ENCODE results near the gene KCNQ5.

KCNQ5 gene

GRCh38 chr6:72820906-72821305, 199.0 kb downstream of the KCNQ5 start:
- H3K36me3 ChIP-seq (replicated peaks) = no peaks in the 10 kb centered on the region
- no peak for DNase-seq (ENCODE audit: low spot score in 2 of 2)
- no peaks in the 10 kb centered on the region for H3K27me3 ChIP-seq (ENCODE audit: low read depth)
- in situ Hi-C loops (cut with MboI; ENCODE audit: low sequenced_read_pairs) = no loop called here
- no peak overlapping the region for H3K4me3 ChIP-seq
- no peaks in the 10 kb centered on the region for H3K9me3 ChIP-seq
- H3K4me1 ChIP-seq = no peaks in the 10 kb centered on the region

- Histone ChIP-seq H3K4me3 (no peak overlapping the region), H3K9me3 (no peaks in the 10 kb centered on the region), H3K27me3 (ENCODE audit: low read depth) (no peaks in the 10 kb centered on the region), H3K4me1 (no peaks in the 10 kb centered on the region), H3K36me3 (replicated peaks) (no peaks in the 10 kb centered on the region)
- in situ Hi-C loops (cut with MboI; ENCODE audit: low sequenced_read_pairs) = no loop called here
- DNase-seq (ENCODE audit: low spot score in 2 of 2) = no peak
Measured at GRCh38 chr6:72822023-72822422, 200.2 kb downstream of the KCNQ5 start.

- Histone ChIP-seq H3K36me3 (replicated peaks) (no peaks in the 10 kb centered on the region), H3K4me3 (no peak overlapping the region), H3K4me1 (no peaks in the 10 kb centered on the region), H3K27me3 (ENCODE audit: low read depth) (no peaks in the 10 kb centered on the region), H3K9me3 (no peaks in the 10 kb centered on the region)
- in situ Hi-C loops (cut with MboI; ENCODE audit: low sequenced_read_pairs) = no loop called here
- DNase-seq (ENCODE audit: low spot score in 2 of 2) = no peak
Measured at GRCh38 chr6:72822691-72823090, 200.8 kb downstream of the KCNQ5 start.

GRCh38 chr6:72824833-72825232, 203.0 kb downstream of the KCNQ5 start:
- Histone ChIP-seq H3K36me3 (replicated peaks) (no peaks in the 10 kb centered on the region), H3K27me3 (ENCODE audit: low read depth) (no peaks in the 10 kb centered on the region), H3K4me1 (no peaks in the 10 kb centered on the region), H3K9me3 (no peaks in the 10 kb centered on the region), H3K4me3 (no peak overlapping the region)
- no peak for DNase-seq (ENCODE audit: low spot score in 2 of 2)
- in situ Hi-C loops (cut with MboI; ENCODE audit: low sequenced_read_pairs) = no loop called here

GRCh38 chr6:72825315-72825911, 203.5 kb downstream of the KCNQ5 start:
- H3K4me3 ChIP-seq = no peak overlapping the region
- H3K9me3 ChIP-seq = no peaks in the 10 kb centered on the region
- no peaks in the 10 kb centered on the region for H3K36me3 ChIP-seq (replicated peaks)
- no peaks in the 10 kb centered on the region for H3K4me1 ChIP-seq
- DNase-seq (ENCODE audit: low spot score in 2 of 2) = no peak
- in situ Hi-C loops (cut with MboI; ENCODE audit: low sequenced_read_pairs) = no loop called here
- H3K27me3 ChIP-seq (ENCODE audit: low read depth) = no peaks in the 10 kb centered on the region

GRCh38 chr6:72826037-72826436, 204.2 kb downstream of the KCNQ5 start:
- no peaks in the 10 kb centered on the region for H3K36me3 ChIP-seq (replicated peaks)
- H3K4me3 ChIP-seq = no peak overlapping the region
- H3K27me3 ChIP-seq (ENCODE audit: low read depth) = no peaks in the 10 kb centered on the region
- H3K4me1 ChIP-seq = no peaks in the 10 kb centered on the region
- in situ Hi-C loops (cut with MboI; ENCODE audit: low sequenced_read_pairs) = no loop called here
- DNase-seq (ENCODE audit: low spot score in 2 of 2) = no peak
- no peaks in the 10 kb centered on the region for H3K9me3 ChIP-seq

GRCh38 chr6:72826744-72827438, 205.0 kb downstream of the KCNQ5 start:
- Histone ChIP-seq H3K9me3 (no peaks in the 10 kb centered on the region), H3K27me3 (ENCODE audit: low read depth) (no peaks in the 10 kb centered on the region), H3K4me3 (no peak overlapping the region), H3K4me1 (no peaks in the 10 kb centered on the region), H3K36me3 (replicated peaks) (no peaks in the 10 kb centered on the region)
- no peak for DNase-seq (ENCODE audit: low spot score in 2 of 2)
- in situ Hi-C loops (cut with MboI; ENCODE audit: low sequenced_read_pairs) = no loop called here

GRCh38 chr6:72828904-72829303, 207.0 kb downstream of the KCNQ5 start:
- Histone ChIP-seq H3K4me1 (no peaks in the 10 kb centered on the region), H3K4me3 (no peak overlapping the region), H3K36me3 (replicated peaks) (no peaks in the 10 kb centered on the region), H3K9me3 (no peaks in the 10 kb centered on the region), H3K27me3 (ENCODE audit: low read depth) (no peaks in the 10 kb centered on the region)
- in situ Hi-C loops (cut with MboI; ENCODE audit: low sequenced_read_pairs) = no loop called here
- no peak for DNase-seq (ENCODE audit: low spot score in 2 of 2)

- Histone ChIP-seq H3K4me1 (no peaks in the 10 kb centered on the region), H3K9me3 (no peaks in the 10 kb centered on the region), H3K36me3 (replicated peaks) (no peaks in the 10 kb centered on the region), H3K4me3 (no peak overlapping the region), H3K27me3 (ENCODE audit: low read depth) (no peaks in the 10 kb centered on the region)
- DNase-seq (ENCODE audit: low spot score in 2 of 2) = no peak
- in situ Hi-C loops (cut with MboI; ENCODE audit: low sequenced_read_pairs) = no loop called here
Measured at GRCh38 chr6:72832271-72832670, 210.4 kb downstream of the KCNQ5 start.

GRCh38 chr6:72835749-72836148, 213.9 kb downstream of the KCNQ5 start:
- Histone ChIP-seq H3K36me3 (replicated peaks) (no peaks in the 10 kb centered on the region), H3K27me3 (ENCODE audit: low read depth) (no peaks in the 10 kb centered on the region), H3K4me3 (no peak overlapping the region), H3K4me1 (no peaks in the 10 kb centered on the region), H3K9me3 (no peaks in the 10 kb centered on the region)
- in situ Hi-C loops (cut with MboI; ENCODE audit: low sequenced_read_pairs) = no loop called here
- no peak for DNase-seq (ENCODE audit: low spot score in 2 of 2)

- no peaks in the 10 kb centered on the region for H3K36me3 ChIP-seq (replicated peaks)
- H3K4me3 ChIP-seq = no peak overlapping the region
- H3K4me1 ChIP-seq = no peaks in the 10 kb centered on the region
- no peaks in the 10 kb centered on the region for H3K27me3 ChIP-seq (ENCODE audit: low read depth)
- in situ Hi-C loops (cut with MboI; ENCODE audit: low sequenced_read_pairs) = no loop called here
- no peak for DNase-seq (ENCODE audit: low spot score in 2 of 2)
- H3K9me3 ChIP-seq = no peaks in the 10 kb centered on the region
Measured at GRCh38 chr6:72836971-72837370, 215.1 kb downstream of the KCNQ5 start.

GRCh38 chr6:72841195-72841594, 219.3 kb downstream of the KCNQ5 start:
- Histone ChIP-seq H3K4me1 (no peaks in the 10 kb centered on the region), H3K27me3 (ENCODE audit: low read depth) (no peaks in the 10 kb centered on the region), H3K4me3 (no peak overlapping the region), H3K9me3 (no peaks in the 10 kb centered on the region), H3K36me3 (replicated peaks) (no peaks in the 10 kb centered on the region)
- DNase-seq (ENCODE audit: low spot score in 2 of 2) = no peak
- in situ Hi-C loops (cut with MboI; ENCODE audit: low sequenced_read_pairs) = no loop called here

- no peak for DNase-seq (ENCODE audit: low spot score in 2 of 2)
- Histone ChIP-seq H3K9me3 (no peaks in the 10 kb centered on the region), H3K27me3 (ENCODE audit: low read depth) (no peaks in the 10 kb centered on the region), H3K36me3 (replicated peaks) (no peaks in the 10 kb centered on the region), H3K4me1 (no peaks in the 10 kb centered on the region), H3K4me3 (no peak overlapping the region)
- in situ Hi-C loops (cut with MboI; ENCODE audit: low sequenced_read_pairs) = no loop called here
Measured at GRCh38 chr6:72842140-72842539, 220.3 kb downstream of the KCNQ5 start.

- H3K4me3 ChIP-seq = no peak overlapping the region
- H3K27me3 ChIP-seq (ENCODE audit: low read depth) = no peaks in the 10 kb centered on the region
- H3K36me3 ChIP-seq (replicated peaks) = no peaks in the 10 kb centered on the region
- in situ Hi-C loops (cut with MboI; ENCODE audit: low sequenced_read_pairs) = no loop called here
- DNase-seq (ENCODE audit: low spot score in 2 of 2) = no peak
- H3K9me3 ChIP-seq = no peaks in the 10 kb centered on the region
- no peaks in the 10 kb centered on the region for H3K4me1 ChIP-seq
Measured at GRCh38 chr6:72844614-72845013, 222.8 kb downstream of the KCNQ5 start.

- H3K27me3 ChIP-seq (ENCODE audit: low read depth) = no peaks in the 10 kb centered on the region
- no peaks in the 10 kb centered on the region for H3K9me3 ChIP-seq
- DNase-seq (ENCODE audit: low spot score in 2 of 2) = no peak
- H3K4me3 ChIP-seq = no peak overlapping the region
- no peaks in the 10 kb centered on the region for H3K36me3 ChIP-seq (replicated peaks)
- no peaks in the 10 kb centered on the region for H3K4me1 ChIP-seq
- in situ Hi-C loops (cut with MboI; ENCODE audit: low sequenced_read_pairs) = no loop called here
Measured at GRCh38 chr6:72849346-72849745, 227.5 kb downstream of the KCNQ5 start.
